ENCODE measurements around the gene CGNL1. TPM values are rescaled to one million over a fixed set of nuclear protein-coding genes. Genes with fewer than 3 reads are reported as not detected.

Gene CGNL1
- polyA plus RNA-seq, 1 experiment = 0.06 TPM

GRCh38 chr15:57329582-57330367 lies 46.5 kb upstream of the CGNL1 start:
- CTCF ChIA-PET = interaction anchor here (1.1 to 2.9 kb wide), 5 partner anchors 11 to 835 kb away, joined by 3 to 21 read pairs (median 6); no protein-coding TSS in a partner anchor

GRCh38 chr15:57330619-57331340 lies 45.5 kb upstream of the CGNL1 start:
- H3K4me3 ChIP-seq (ENCODE audit: low read depth, low read length) = no peak overlapping the region
- CTCF ChIA-PET = interaction anchor here (1.5 to 2.9 kb wide), 4 partner anchors 10 to 197 kb away, joined by 6 to 21 read pairs (median 7); no protein-coding TSS in a partner anchor
- POLR2A ChIA-PET = no interaction called here
- no peak for DNase-seq (ENCODE audit: low read depth)
- H3K36me3 ChIP-seq (ENCODE audit: control insufficient read depth, insufficient read depth, low read length) = no peaks in the 10 kb centered on the region
- H3K27me3 ChIP-seq (ENCODE audit: control insufficient read depth, insufficient read depth, low read length) = no peaks in the 10 kb centered on the region
- no peak for TF ChIP-seq CTCF (IDR thresholded peaks at IDR 0.05; ENCODE audit: insufficient read depth, low read depth, low read length)

More at GRCh38 chr15:57329582-57330367, 46.5 kb upstream of the CGNL1 start:
- Histone ChIP-seq H3K36me3 (ENCODE audit: control insufficient read depth, insufficient read depth, low read length) (no peaks in the 10 kb centered on the region), H3K4me3 (ENCODE audit: low read depth, low read length) (no peak overlapping the region), H3K27me3 (ENCODE audit: control insufficient read depth, insufficient read depth, low read length) (no peaks in the 10 kb centered on the region)
- TF ChIP-seq CTCF (IDR thresholded peaks at IDR 0.05; ENCODE audit: insufficient read depth, low read depth, low read length) = no peak
- DNase-seq (ENCODE audit: low read depth) = no peak
- POLR2A ChIA-PET = no interaction called here

GRCh38 chr15:57332326-57332725 lies 44.0 kb upstream of the CGNL1 start:
- Histone ChIP-seq H3K27me3 (ENCODE audit: control insufficient read depth, insufficient read depth, low read length) (no peaks in the 10 kb centered on the region), H3K36me3 (ENCODE audit: control insufficient read depth, insufficient read depth, low read length) (no peaks in the 10 kb centered on the region), H3K4me3 (ENCODE audit: low read depth, low read length) (no peak overlapping the region)
- ChIA-PET CTCF (interaction anchor here (1.5 to 2.1 kb wide), 2 partner anchors 186 to 195 kb away, joined by 6 to 8 read pairs; no protein-coding TSS in a partner anchor), POLR2A (no interaction called here)
- no peak for TF ChIP-seq CTCF (IDR thresholded peaks at IDR 0.05; ENCODE audit: insufficient read depth, low read depth, low read length)
- DNase-seq (ENCODE audit: low read depth) = no peak

GRCh38 chr15:57333487-57333886 lies 42.8 kb upstream of the CGNL1 start:
- POLR2A ChIA-PET = no interaction called here
- CTCF ChIA-PET = interaction anchor here (2.4 kb wide), 1 partner anchor 194 kb away, joined by 12 read pairs; no protein-coding TSS in a partner anchor
- no peak for DNase-seq (ENCODE audit: low read depth)

More at GRCh38 chr15:57333487-57333886, 42.8 kb upstream of the CGNL1 start:
- no peaks in the 10 kb centered on the region for H3K27me3 ChIP-seq (ENCODE audit: control insufficient read depth, insufficient read depth, low read length)
- no peak for TF ChIP-seq CTCF (IDR thresholded peaks at IDR 0.05; ENCODE audit: insufficient read depth, low read depth, low read length)
- no peak overlapping the region for H3K4me3 ChIP-seq (ENCODE audit: low read depth, low read length)
- no peaks in the 10 kb centered on the region for H3K36me3 ChIP-seq (ENCODE audit: control insufficient read depth, insufficient read depth, low read length)

Measured in BJ (cell line).